K562 (cell line): ENCODE data around the gene ARHGAP42. TPM values are rescaled to one million over a fixed set of nuclear protein-coding genes. Genes with fewer than 3 reads are reported as not detected.

ENCODE experiments used
- AFF4 ChIP-seq: sonication (generic); formaldehyde crosslinking; IDR thresholded peaks from 2 replicates; pipeline ENCODE4 v1.8.0; 2023; ENCODE audit warnings: mild to moderate bottlenecking, missing genetic modification reagents
- CCAR2 ChIP-seq: fragments of 200-400 bp; formaldehyde crosslinking; IDR thresholded peaks from 2 replicates; pipeline ENCODE4 v1.6.1; 2017; ENCODE audit warnings: mild to moderate bottlenecking, low read depth, low read length
- FIP1L1 ChIP-seq: fragments of 200-400 bp; formaldehyde crosslinking; IDR thresholded peaks from 2 replicates; pipeline ENCODE4 v1.6.1; 2018; ENCODE audit warnings: mild to moderate bottlenecking, low read depth, low read length; ENCODE audit not compliant: poor library complexity, severe bottlenecking
- ILK ChIP-seq: fragments of 450-650 bp; IDR thresholded peaks from 2 replicates; pipeline ENCODE4 v1.6.1; 2016; ENCODE audit warnings: missing genetic modification characterization, low read depth, mild to moderate bottlenecking, missing compliant biosample characterization, moderate library complexity, borderline replicate concordance
- MTF1 ChIP-seq: fragments of 250-450 bp; sonication (Bioruptor Pico); IDR thresholded peaks from 2 replicates; pipeline ENCODE4 v1.9.0; 2021; ENCODE audit warnings: moderate library complexity, mild to moderate bottlenecking, inconsistent platforms, borderline replicate concordance
- SIX5 ChIP-seq, 2 experiments: IDR thresholded peaks; 2 replicates each; pipeline ENCODE4 v1.6.1; 2011; ENCODE audit warnings: low read length in 2 of 2, borderline replicate concordance in 1 of 2, low read depth in 1 of 2, mild to moderate bottlenecking in 1 of 2, moderate library complexity in 1 of 2; ENCODE audit not compliant: insufficient read depth in 1 of 2
- SMAD4 ChIP-seq: fragments of 250-450 bp; sonication (Bioruptor Pico); conservative IDR thresholded peaks from 2 replicates; pipeline ENCODE4 v1.8.0; 2021; ENCODE audit warnings: inconsistent platforms, mild to moderate bottlenecking, moderate library complexity
- ZNF707 ChIP-seq: fragments of 250-450 bp; sonication (Bioruptor Pico); conservative IDR thresholded peaks from 2 replicates; pipeline ENCODE4 v1.8.0; 2022; ENCODE audit warnings: inconsistent platforms, mild to moderate bottlenecking, moderate library complexity
- polyA plus RNA-seq, 8 experiments: library from polyadenylated mRNA; depleted of rRNA in 4 of 8; stranded (reverse) in 5 of 8; unstranded in 3 of 8; fragments of >200 nt; fragmentation: Nextera tagmentation in 2 of 8; fragmentation: Illumina TruSeq in 1 of 8; extraction: Ambion mirVana in 2 of 8; extraction: Trizol in 1 of 8; gene quantifications; 2 replicates each; pipeline versions ENCODE4 v1.2.1 to v1.2.3, GENCODE V29; 2011 to 2014; ENCODE audit warnings: inconsistent platforms in 1 of 8, missing spikeins in 1 of 8
- total RNA-seq, 7 experiments: library from RNA; depleted of rRNA in 6 of 7; stranded (reverse); fragments of >200 nt in 6 of 7; fragmentation: Illumina TruSeq in 2 of 7; extraction: Trizol in 2 of 7; gene quantifications; 2 replicates each; pipeline versions ENCODE4 v1.2.1 to v1.2.3, GENCODE V29; 2011 to 2021; ENCODE audit warnings: low replicate concordance in 1 of 7
- TF ChIP-seq, protein P1 (sequence below): fragments of 450-650 bp; IDR thresholded peaks from 2 replicates; pipeline ENCODE4 v1.6.1; 2017; ENCODE audit warnings: antibody characterized with exemption, mild to moderate bottlenecking

ARHGAP42 gene
- total and polyA plus RNA-seq, 9 of the 15 experiments (the other 6 are each of a cell fraction or from before 2014, with no cell fraction given), result 0.95 to 6.1 (median 2.4) TPM

DNA sequence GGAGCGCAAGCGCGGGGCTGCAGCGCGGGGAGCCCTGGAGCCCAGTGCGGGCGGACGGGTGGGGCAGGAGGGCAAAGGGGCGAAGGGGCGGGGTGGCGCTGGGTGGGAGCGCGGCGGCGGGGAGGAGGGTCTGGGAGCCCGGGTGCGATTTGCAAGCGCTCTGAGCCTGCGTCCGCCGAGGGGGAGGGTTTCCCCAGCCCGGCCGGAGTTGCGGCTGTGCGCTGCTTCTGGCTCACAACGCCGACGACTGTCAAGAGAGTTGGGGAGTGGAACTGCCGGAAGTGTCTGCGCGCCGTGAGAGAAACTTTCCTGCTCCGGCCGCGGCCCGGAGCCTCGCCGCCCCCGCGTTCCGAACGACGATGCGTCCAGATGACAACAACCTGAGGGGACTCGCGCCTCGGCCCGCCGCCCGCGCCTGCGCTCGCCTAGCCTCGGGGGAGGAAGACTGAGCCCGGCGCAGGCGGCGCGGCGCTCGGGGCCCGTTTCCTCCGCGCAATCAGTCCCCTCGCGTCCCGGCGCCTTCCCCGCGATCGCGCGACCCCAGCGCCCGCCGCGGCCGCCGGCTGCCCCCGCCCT, at the start of gene ARHGAP42 (continued):
- TF ChIP-seq, protein P1, sequence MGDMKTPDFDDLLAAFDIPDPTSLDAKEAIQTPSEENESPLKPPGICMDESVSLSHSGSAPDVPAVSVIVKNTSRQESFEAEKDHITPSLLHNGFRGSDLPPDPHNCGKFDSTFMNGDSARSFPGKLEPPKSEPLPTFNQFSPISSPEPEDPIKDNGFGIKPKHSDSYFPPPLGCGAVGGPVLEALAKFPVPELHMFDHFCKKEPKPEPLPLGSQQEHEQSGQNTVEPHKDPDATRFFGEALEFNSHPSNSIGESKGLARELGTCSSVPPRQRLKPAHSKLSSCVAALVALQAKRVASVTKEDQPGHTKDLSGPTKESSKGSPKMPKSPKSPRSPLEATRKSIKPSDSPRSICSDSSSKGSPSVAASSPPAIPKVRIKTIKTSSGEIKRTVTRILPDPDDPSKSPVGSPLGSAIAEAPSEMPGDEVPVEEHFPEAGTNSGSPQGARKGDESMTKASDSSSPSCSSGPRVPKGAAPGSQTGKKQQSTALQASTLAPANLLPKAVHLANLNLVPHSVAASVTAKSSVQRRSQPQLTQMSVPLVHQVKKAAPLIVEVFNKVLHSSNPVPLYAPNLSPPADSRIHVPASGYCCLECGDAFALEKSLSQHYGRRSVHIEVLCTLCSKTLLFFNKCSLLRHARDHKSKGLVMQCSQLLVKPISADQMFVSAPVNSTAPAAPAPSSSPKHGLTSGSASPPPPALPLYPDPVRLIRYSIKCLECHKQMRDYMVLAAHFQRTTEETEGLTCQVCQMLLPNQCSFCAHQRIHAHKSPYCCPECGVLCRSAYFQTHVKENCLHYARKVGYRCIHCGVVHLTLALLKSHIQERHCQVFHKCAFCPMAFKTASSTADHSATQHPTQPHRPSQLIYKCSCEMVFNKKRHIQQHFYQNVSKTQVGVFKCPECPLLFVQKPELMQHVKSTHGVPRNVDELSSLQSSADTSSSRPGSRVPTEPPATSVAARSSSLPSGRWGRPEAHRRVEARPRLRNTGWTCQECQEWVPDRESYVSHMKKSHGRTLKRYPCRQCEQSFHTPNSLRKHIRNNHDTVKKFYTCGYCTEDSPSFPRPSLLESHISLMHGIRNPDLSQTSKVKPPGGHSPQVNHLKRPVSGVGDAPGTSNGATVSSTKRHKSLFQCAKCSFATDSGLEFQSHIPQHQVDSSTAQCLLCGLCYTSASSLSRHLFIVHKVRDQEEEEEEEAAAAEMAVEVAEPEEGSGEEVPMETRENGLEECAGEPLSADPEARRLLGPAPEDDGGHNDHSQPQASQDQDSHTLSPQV, result no peak
- TF ChIP-seq CCAR2 (no peak), MTF1 (CRISPR knock-in tag) (no peak), ILK (tag) (no peak), AFF4 (CRISPR knock-in tag) (no peak), SMAD4 (CRISPR knock-in tag) (0 out of 2 replicates have a peak, but pooled peaks have one; percentile 48), SIX5 (IDR thresholded peaks at IDR 0.05; ENCODE audit: borderline replicate concordance in 1 of 2, insufficient read depth in 1 of 2, low read depth in 1 of 2, low read length in 2 of 2) (no peak), ZNF707 (no peak), FIP1L1 (peak; percentile 36)
